CD4-positive, alpha-beta T cell treated with Interleukin-4 for 1 hour (primary cell): ENCODE results near the gene KCNG4.

ENCODE experiments used
- DNase-seq, 2 donors: peaks; one replicate each; pipeline ENCODE4 v3.0.0-alpha.2; 2020 to 2022

The KCNG4 gene

GRCh38 chr16:84199861-84200260 is 40.0 kb downstream of the KCNG4 start:
- peak; percentile 22 to 44 for DNase-seq

GRCh38 chr16:84199097-84199496 is 40.7 kb downstream of the KCNG4 start:
- no peak for DNase-seq

GRCh38 chr16:84198401-84198800 is 41.4 kb downstream of the KCNG4 start:
- DNase-seq, result no peak

- no peak for DNase-seq
Observed at GRCh38 chr16:84197466-84198128, 42.2 kb downstream of the KCNG4 start.

- DNase-seq, result no peak
Observed at GRCh38 chr16:84196727-84197394, 43.0 kb downstream of the KCNG4 start.

- no peak for DNase-seq
Observed at GRCh38 chr16:84196101-84196500, 43.7 kb downstream of the KCNG4 start.

DNA sequence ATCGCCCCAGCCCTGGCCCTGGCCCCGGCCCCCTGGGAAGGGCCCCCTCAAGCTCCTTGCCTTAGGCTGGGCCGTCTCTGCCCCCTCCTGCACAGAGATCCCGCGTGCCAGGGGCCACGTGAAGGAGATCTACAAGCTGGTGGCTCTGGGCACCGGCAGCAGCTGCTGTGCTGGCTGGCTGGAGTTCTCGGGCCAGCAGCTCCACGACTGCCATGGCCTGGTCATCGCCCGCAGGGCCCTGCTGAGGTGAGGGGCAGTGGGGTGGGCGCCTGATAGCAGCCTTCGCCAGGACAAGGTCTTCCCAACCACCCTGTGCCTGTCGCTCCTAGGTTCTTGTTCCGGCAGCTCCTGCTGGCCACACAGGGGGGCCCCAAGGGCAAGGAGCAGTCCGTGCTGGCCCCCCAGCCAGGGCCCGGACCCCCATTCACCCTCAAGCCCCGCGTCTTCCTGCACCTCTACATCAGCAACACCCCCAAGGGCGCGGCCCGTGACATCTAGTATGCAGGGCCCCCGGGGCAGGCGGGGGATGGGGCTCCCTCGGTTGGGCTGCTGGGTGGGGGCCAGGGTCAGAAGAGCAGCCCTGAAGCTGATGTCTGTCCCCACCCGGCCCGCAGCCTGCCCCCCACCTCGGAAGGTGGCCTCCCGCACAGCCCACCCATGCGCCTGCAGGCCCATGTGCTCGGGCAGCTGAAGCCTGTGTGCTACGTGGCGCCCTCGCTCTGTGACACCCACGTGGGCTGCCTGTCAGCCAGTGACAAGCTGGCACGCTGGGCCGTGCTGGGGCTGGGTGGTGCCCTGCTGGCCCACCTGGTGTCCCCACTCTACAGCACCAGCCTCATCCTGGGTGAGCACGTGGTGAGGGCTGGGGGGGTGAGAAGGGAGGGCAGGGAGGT is 44.4 kb downstream of the KCNG4 start:
- DNase-seq, result no peak

DNA sequence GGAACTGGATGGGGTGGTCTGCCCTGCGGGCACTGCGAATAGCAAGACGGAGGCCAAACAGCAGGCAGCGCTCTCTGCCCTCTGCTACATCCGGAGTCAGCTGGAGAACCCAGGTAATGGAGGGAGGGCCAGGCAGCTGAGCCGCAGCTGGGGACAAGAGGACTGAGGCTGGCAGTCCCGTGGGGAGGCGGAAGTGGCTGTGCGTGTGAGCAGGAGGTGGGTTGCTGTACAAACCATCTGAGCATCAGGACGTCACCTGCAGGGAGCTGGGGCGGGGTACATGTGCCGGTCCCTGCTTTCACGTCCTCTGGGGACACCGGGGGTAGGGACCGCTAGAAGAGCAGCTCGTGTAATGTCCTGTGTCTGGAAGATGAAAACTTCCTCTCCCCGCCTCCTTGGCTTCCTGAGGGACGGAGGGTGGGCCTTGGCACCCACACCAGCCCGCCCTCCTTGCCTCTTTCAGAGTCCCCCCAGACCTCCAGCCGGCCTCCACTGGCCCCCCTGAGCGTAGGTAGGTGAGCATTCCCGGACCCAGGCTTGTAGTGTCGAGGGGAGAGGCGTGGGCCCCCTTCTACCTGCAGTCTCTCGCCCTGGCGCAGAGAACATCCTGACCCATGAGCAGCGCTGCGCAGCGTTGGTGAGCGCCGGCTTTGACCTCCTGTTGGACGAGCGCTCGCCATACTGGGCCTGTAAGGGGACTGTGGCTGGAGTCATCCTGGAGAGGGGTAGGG is 45.2 kb downstream of the KCNG4 start:
- DNase-seq, result peak; percentile 15 to 42

DNA sequence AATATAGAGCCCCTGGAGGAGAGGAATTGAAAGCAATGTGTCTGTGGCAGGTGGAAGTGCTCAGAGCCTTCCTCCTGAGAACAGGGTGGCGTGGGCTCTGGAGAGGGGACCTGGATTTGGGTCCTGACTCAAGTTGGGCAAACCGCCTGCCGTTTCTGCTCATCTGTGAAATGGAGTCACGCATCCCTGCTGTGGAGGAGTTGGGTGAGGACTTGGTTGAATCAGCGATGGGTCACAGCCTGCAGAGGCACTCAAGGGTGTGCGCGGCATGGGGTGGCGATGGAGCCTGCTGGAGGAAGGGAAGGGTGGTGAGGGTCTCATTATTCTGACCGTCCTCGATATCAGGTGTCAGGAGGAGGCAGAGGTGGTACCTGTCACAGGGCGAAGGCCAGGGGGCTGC is 45.8 kb downstream of the KCNG4 start:
- no peak for DNase-seq

GRCh38 chr16:84193480-84193879 is 46.3 kb downstream of the KCNG4 start:
- peak in 1 of 2 donors; percentile 11 for DNase-seq

- DNase-seq, result no peak
Observed at GRCh38 chr16:84191466-84191865, 48.3 kb downstream of the KCNG4 start.

DNA sequence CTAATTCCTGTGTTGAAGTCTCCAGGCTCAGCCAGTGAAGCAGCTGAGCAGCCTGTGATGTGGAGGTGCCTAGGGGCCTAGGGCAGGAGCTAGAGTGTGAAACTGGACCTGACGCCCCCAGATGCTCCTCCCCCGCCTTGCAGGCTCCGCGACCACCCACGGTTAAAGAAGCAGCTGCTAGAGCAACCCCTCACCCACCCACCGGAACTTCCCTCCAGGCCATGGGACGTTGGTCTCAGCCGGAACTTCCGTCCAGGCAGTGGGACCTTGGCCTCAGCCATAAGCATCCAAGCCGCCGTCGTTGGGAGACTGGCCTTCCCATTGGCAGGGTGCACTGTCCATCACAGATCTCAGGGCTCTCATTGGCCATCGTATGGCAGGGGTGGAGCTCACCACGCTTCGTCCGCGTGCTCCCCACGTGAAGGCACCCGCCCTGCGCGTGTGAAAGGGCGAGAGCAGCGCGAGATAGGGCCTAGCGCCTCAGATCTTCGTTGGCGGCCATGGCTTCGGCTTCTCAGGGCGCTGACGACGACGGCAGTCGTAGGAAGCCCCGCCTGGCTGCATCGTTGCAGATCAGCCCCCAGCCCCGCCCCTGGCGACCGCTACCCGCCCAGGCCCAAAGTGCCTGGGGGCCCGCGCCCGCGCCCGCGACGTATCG is 49.0 kb downstream of the KCNG4 start, which contains the start of gene ADAD2:
TSS of gene ADAD2 (plus strand) at position 427 of the 658 bp plus-strand sequence. CDS start at position 501, 74 bp downstream.
- DNase-seq, result no peak

GRCh38 chr16:84186685-84187437 is 53.0 kb downstream of the KCNG4 start, which contains the start of gene TAF1C:
TAF1C (minus strand) TSS chr16:84187057; CDS start chr16:84184988, 2,069 bp downstream.
- DNase-seq, result peak; percentile 90 to 91

DNA sequence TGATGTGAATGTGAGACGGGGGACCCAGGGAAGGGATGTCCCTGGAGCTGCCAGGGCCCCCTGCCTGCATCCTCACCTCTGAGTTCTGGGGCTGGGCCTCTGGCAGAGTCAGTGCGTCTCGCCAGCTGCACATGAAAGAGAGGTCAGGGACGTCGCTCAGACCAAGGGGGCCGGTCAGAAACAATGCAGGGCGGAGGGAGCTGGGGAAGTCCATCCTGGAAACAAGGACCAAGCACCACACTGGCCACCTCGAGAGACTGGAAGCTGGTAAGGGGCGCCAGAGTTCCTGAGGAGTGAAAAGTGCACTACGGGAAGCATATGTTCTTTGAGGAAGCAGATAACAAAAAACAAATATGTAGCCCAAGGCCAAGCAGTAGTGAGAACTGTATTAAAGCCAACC is 55.0 kb downstream of the KCNG4 start:
- DNase-seq, result no peak

DNA sequence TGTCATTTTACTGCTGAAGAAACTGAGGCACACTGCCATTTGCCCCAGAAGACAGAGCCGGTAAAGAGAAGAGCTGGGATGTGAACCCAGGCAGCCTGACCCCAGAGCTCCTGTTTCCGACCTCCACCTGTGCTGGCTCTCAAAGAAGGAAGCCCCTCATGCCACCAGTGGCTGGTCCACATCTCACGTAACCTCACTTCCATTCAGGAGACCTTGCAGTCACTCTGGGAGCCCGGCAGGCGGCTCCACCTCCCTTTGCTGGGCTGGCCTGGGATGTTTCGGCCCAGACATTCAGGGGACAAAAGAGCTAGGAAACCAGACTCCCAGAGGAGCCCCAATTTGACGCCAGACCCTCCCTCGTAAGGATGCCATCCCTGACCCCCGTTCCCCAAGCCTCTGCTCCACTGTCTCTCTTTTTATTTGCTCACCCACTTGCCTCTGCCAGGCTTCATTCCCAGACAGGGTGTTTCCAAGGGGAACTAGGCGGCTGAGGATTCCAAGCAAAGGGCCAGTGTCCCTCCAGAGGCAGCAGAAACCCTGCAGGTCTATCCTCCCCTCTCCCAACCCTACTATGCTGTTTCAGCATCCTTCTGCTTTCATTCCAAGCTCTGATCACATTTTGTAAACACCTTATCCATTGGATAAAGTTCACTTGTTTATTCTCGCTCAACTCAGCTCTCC is 55.8 kb downstream of the KCNG4 start:
- DNase-seq, result no peak

DNA sequence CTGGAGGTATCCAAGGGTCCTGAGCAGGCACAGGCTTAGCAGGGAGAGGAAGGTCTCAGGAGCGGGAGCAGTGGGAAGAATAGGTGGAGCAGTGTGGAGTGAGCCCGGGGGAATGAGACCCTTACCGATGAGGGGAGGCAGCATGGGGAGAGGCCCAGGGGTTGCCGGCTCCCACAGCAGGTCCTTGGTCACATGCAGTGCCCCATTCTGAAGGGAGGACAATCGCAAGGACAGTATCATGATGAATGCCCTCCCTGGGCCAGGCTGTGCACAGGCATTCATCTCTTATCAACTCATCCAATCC is 56.3 kb downstream of the KCNG4 start:
- no peak for DNase-seq

- DNase-seq, result no peak
Observed at GRCh38 chr16:84182680-84183571, 56.9 kb downstream of the KCNG4 start.

GRCh38 chr16:84182104-84182503 is 57.7 kb downstream of the KCNG4 start:
- no peak for DNase-seq

GRCh38 chr16:84181144-84181915 is 58.5 kb downstream of the KCNG4 start:
- no peak for DNase-seq
